Progenitor cell of endocrine pancreas (in vitro differentiated cells): ENCODE results near the gene THEM5. TPM values are rescaled to one million over a fixed set of nuclear protein-coding genes. Genes with fewer than 3 reads are reported as not detected.

ENCODE experiments used
- DNase-seq: peaks from one replicate; pipeline ENCODE4 v3.0.0; 2021; ENCODE audit warnings: low spot score; ENCODE audit not compliant: unreplicated experiment
- H3K27ac Mint-ChIP-seq: 2 replicates; pipeline ENCODE4 v1.8.0; 2021; ENCODE audit warnings: mild to moderate bottlenecking, moderate library complexity, mixed read lengths
- H3K27me3 Mint-ChIP-seq: 2 replicates; pipeline ENCODE4 v1.8.0; 2021; ENCODE audit warnings: mixed read lengths
- H3K36me3 Mint-ChIP-seq: 2 replicates; pipeline ENCODE4 v1.8.0; 2022; ENCODE audit warnings: mixed read lengths; ENCODE audit not compliant: insufficient read depth
- H3K4me1 Mint-ChIP-seq: 2 replicates; pipeline ENCODE4 v1.8.0; 2021; ENCODE audit warnings: low read depth, mixed read lengths
- H3K4me3 Mint-ChIP-seq: 2 replicates; pipeline ENCODE4 v1.8.0; 2021; ENCODE audit warnings: low read depth, mild to moderate bottlenecking, moderate library complexity, mixed read lengths
- H3K9me3 Mint-ChIP-seq: 2 replicates; pipeline ENCODE4 v1.8.0; 2021; ENCODE audit warnings: low read depth, mixed read lengths
- total RNA-seq: library from RNA; stranded (reverse); gene quantifications from 2 replicates; pipeline ENCODE4 v1.2.1, GENCODE V29; 2021
- TF ChIP-seq, protein P1 (sequence below): fragments of 200-600 bp; sonication (generic); IDR thresholded peaks from one replicate; pipeline ENCODE4 v1.5.0; 2021; ENCODE audit warnings: antibody characterized with exemption, mild to moderate bottlenecking; ENCODE audit not compliant: unreplicated experiment

The THEM5 gene
- total RNA-seq, 1 donor from 2014 or later = not detected

DNA sequence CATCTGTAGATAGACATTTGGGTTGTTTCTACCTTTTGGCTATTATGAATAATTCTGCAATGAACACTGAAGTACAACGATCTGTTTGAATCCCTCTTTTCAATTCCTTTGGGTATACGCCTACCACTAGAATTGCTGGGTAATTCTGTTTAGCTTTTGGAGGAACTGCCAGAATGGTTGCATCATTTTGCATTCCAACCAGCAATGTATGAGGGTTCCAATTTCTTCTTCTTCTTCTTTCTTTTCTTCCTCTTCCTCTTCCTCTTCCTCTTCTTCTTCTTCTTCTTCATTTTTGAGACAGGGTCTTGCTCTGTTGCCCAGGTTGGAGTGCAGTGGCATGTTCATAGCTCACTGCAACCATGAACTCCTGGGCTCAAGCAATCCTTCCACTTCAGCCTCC is 13.8 kb upstream of the THEM5 start:
- H3K9me3 Mint-ChIP-seq = no peaks in the 10 kb centered on the region

DNA sequence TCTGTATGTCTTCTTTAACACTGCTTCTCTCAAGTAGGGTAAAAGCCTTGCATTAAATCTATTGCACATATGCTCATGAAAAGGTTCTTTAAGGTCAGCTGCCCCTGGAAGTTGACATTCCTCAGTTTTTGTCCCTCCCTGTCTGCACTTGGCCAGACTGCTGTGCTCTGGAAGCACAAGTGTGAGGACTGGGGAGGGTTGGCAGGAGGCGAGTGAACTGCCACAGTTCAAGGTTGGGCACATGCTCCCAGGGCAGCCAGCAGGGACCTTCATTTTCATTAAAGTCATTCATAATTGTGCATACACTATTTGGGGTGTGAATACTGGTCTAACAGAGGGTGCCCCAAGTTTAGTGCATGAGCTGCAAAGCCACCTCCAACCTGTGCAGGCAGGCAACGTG is 10.9 kb upstream of the THEM5 start:
- H3K27me3 Mint-ChIP-seq = peaks cover 10% of the 10 kb centered on the region
- no peak overlapping the region for H3K27ac Mint-ChIP-seq

More for the DNA sequence above, 13.8 kb upstream of the THEM5 start:
- Mint-ChIP-seq H3K4me3 (no peak overlapping the region), H3K4me1 (peaks cover 13% of the 10 kb centered on the region), H3K27ac (no peak overlapping the region), H3K27me3 (peaks cover 6% of the 10 kb centered on the region), H3K36me3 (no peaks in the 10 kb centered on the region)
- no peak for DNase-seq
- TF ChIP-seq, protein P1, sequence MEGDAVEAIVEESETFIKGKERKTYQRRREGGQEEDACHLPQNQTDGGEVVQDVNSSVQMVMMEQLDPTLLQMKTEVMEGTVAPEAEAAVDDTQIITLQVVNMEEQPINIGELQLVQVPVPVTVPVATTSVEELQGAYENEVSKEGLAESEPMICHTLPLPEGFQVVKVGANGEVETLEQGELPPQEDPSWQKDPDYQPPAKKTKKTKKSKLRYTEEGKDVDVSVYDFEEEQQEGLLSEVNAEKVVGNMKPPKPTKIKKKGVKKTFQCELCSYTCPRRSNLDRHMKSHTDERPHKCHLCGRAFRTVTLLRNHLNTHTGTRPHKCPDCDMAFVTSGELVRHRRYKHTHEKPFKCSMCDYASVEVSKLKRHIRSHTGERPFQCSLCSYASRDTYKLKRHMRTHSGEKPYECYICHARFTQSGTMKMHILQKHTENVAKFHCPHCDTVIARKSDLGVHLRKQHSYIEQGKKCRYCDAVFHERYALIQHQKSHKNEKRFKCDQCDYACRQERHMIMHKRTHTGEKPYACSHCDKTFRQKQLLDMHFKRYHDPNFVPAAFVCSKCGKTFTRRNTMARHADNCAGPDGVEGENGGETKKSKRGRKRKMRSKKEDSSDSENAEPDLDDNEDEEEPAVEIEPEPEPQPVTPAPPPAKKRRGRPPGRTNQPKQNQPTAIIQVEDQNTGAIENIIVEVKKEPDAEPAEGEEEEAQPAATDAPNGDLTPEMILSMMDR = no peak

DNA sequence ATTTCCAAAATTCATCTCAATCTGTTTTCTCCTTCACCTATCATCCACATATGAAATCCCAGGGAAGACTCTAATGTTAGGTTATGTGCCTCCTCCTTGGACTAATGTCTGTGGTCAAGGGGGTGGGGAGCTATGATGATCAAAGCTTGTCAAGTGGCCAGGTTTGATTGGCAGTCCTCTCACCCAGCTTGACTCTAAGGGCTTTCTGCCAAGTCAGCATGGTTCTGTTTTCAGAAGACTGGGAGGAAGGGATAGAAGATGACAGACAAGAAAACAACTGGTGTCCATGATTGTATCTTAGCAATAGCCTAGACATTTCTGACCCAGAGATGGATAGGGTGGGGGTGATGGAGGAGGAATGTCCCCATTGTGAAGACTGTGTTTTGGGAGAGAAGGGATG is 9.1 kb upstream of the THEM5 start:
- H3K9me3 Mint-ChIP-seq = no peaks in the 10 kb centered on the region
- H3K36me3 Mint-ChIP-seq = no peaks in the 10 kb centered on the region
- no peak overlapping the region for H3K4me3 Mint-ChIP-seq
- peaks cover 1% of the 10 kb centered on the region for H3K4me1 Mint-ChIP-seq
- no peak overlapping the region for H3K27ac Mint-ChIP-seq
- DNase-seq = no peak
- peaks cover 14% of the 10 kb centered on the region for H3K27me3 Mint-ChIP-seq
- TF ChIP-seq, protein P1 = no peak

More for the DNA sequence above, 10.9 kb upstream of the THEM5 start:
- no peaks in the 10 kb centered on the region for H3K9me3 Mint-ChIP-seq
- TF ChIP-seq, protein P1 = no peak
- H3K36me3 Mint-ChIP-seq = no peaks in the 10 kb centered on the region
- no peak for DNase-seq
- peaks cover 1% of the 10 kb centered on the region for H3K4me1 Mint-ChIP-seq
- H3K4me3 Mint-ChIP-seq = no peak overlapping the region

DNA sequence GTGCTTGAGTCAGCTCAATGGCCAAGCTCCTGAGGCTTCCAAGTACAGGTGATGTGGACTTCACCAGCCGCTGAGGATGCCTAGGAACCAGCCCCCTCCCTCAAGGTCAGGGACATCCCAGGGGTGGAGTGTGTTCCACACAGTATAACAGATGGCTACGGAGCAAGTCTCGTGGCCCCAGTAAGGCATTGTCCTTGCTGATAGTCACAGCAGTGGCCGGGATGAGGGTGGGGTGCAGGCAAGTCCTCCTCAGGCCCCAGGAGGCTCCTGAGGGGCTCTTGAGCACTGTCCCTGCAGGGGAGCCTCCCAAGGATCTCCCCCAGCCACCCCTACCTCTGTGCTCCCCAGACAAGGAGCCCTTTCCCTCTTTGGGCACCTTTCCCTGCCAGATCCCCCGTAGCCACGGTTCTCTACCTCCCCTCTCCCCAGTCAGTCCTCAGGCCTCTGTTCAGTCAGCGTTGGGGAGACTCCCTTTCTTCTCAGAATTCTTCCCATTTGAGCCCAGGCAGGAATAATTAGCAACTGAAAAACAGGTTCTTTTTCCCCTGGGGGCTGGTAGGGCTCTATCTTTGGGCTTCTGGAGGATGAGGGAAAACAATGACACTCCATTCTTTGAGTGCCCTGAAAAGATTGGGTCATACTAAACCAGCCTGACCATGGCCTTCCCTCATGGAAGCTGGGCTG is 7.1 kb upstream of the THEM5 start:
- no peaks in the 10 kb centered on the region for H3K36me3 Mint-ChIP-seq
- DNase-seq = no peak
- peaks cover 1% of the 10 kb centered on the region for H3K4me1 Mint-ChIP-seq
- no peak overlapping the region for H3K4me3 Mint-ChIP-seq
- TF ChIP-seq, protein P1 = no peak
- H3K27ac Mint-ChIP-seq = no peak overlapping the region
- no peaks in the 10 kb centered on the region for H3K9me3 Mint-ChIP-seq
- peaks cover 16% of the 10 kb centered on the region for H3K27me3 Mint-ChIP-seq

DNA sequence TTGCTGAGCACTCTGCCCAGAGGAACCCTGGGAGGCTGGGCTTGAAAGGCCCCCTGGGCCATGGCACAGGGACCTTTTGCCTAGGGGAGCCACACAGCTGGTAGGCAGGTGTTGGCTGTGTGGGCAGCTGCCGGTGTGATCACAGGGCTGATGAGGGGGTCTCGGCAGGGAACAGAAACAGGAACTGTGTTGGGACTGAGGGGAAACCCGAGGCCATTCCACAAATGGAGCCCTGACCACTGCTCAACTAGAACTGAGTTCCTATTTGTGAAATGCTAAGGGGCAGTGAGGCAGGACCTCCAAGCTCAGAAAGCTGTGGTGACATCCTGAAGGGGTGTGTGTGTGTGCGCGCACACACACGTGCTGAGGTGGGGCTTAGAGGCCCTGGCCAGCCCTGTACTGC is 6.4 kb upstream of the THEM5 start:
- no peaks in the 10 kb centered on the region for H3K36me3 Mint-ChIP-seq
- no peak for DNase-seq
- no peaks in the 10 kb centered on the region for H3K9me3 Mint-ChIP-seq
- H3K27ac Mint-ChIP-seq = no peak overlapping the region
- peaks cover 1% of the 10 kb centered on the region for H3K4me1 Mint-ChIP-seq
- H3K27me3 Mint-ChIP-seq = peaks cover 16% of the 10 kb centered on the region
- TF ChIP-seq, protein P1 = no peak
- H3K4me3 Mint-ChIP-seq = no peak overlapping the region
